Bronchial epithelial cell (primary cell): ENCODE results near the gene SLC4A5. TPM values are rescaled to one million over a fixed set of nuclear protein-coding genes. Genes with fewer than 3 reads are reported as not detected.

Experiments used
- DNase-seq: peaks from one replicate; pipeline ENCODE4 v3.0.0-alpha.2; 2010; ENCODE audit warnings: low read depth
- FAIRE-seq: peaks from 2 replicates; lab custom pipeline; 2011; peaks lifted over from hg19 to GRCh38; lab: Jason Lieb, UNC
- H3K27me3 ChIP-seq: 2 replicates; pipeline ENCODE4 v1.5.1; 2011; ENCODE audit warnings: low read length; ENCODE audit not compliant: control insufficient read depth, insufficient read depth
- H3K36me3 ChIP-seq: 2 replicates; pipeline ENCODE4 v1.5.1; 2011; ENCODE audit warnings: low read length; ENCODE audit not compliant: control insufficient read depth, insufficient read depth
- H3K4me3 ChIP-seq: 2 replicates; pipeline ENCODE4 v1.5.1; 2011; ENCODE audit warnings: mild to moderate bottlenecking, low read depth, low read length, control low read depth
- total RNA-seq: library from RNA; depleted of rRNA; stranded (reverse); fragments of >200 nt; gene quantifications from 2 replicates; pipeline ENCODE4 v1.2.1, GENCODE V29; 2014
- TF ChIP-seq, protein P1 (sequence below): IDR thresholded peaks from 2 replicates; pipeline ENCODE4 v1.5.1; 2011; ENCODE audit warnings: mild to moderate bottlenecking, moderate library complexity, low read length, control low read depth, inconsistent platforms; ENCODE audit not compliant: insufficient read depth, severe bottlenecking

The SLC4A5 gene
- total RNA-seq, 1 donor from 2014 or later = under 0.01 TPM

GRCh38 chr2:74177696-74178095, 165.5 kb downstream of the SLC4A5 start:
- FAIRE-seq (no peak), DNase-seq (no peak)
- TF ChIP-seq, protein P1, sequence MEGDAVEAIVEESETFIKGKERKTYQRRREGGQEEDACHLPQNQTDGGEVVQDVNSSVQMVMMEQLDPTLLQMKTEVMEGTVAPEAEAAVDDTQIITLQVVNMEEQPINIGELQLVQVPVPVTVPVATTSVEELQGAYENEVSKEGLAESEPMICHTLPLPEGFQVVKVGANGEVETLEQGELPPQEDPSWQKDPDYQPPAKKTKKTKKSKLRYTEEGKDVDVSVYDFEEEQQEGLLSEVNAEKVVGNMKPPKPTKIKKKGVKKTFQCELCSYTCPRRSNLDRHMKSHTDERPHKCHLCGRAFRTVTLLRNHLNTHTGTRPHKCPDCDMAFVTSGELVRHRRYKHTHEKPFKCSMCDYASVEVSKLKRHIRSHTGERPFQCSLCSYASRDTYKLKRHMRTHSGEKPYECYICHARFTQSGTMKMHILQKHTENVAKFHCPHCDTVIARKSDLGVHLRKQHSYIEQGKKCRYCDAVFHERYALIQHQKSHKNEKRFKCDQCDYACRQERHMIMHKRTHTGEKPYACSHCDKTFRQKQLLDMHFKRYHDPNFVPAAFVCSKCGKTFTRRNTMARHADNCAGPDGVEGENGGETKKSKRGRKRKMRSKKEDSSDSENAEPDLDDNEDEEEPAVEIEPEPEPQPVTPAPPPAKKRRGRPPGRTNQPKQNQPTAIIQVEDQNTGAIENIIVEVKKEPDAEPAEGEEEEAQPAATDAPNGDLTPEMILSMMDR = no peak
- Histone ChIP-seq H3K4me3 (peak overlapping the region; percentile 90), H3K36me3 (no peaks in the 10 kb centered on the region), H3K27me3 (no peaks in the 10 kb centered on the region)

- DNase-seq = no peak
- Histone ChIP-seq H3K36me3 (peaks cover 2% of the 10 kb centered on the region), H3K4me3 (no peak overlapping the region), H3K27me3 (no peaks in the 10 kb centered on the region)
- TF ChIP-seq, protein P1 = no peak
- no peak for FAIRE-seq
These were observed 168.3 kb downstream of the SLC4A5 start for GRCh38 chr2:74174909-74175308.

DNA sequence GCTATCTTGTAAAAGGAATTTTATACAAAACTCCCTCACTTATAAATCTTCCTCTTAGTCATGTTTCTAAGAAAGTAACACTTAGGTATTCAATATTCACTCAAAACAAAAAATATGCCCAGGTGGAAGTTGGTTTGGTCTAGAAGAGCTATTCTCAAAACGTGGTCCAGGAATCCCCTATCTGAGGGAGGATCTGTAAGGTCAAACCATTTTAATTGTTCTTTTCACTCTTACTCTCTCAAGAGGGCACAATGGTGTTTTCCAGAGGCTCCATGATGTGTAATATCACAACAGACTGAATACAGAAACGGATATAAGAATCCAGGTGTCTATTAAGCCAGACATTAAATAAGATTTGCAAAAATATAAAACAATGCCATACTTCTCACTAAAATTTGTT, 174.5 kb downstream of the SLC4A5 start:
- TF ChIP-seq, protein P1 = no peak
- Histone ChIP-seq H3K4me3 (no peak overlapping the region), H3K36me3 (peaks cover 10% of the 10 kb centered on the region), H3K27me3 (no peaks in the 10 kb centered on the region)
- DNase-seq (no peak), FAIRE-seq (no peak)

Other genes with a start within 250 kb of the SLC4A5 start
- gene BOLA3, start 195.5 kb downstream of the SLC4A5 start, total RNA-seq = 31.1 and 52.7 TPM in 2 replicates
- 71.1 and 80.1 TPM in 2 replicates for gene MOB1A, start 164.5 kb downstream of the SLC4A5 start, total RNA-seq
- 305 and 333 TPM in 2 replicates for gene MTHFD2, start 144.8 kb downstream of the SLC4A5 start, total RNA-seq
- 65.8 and 79.8 TPM in 2 replicates for gene DCTN1, start 36.9 kb upstream of the SLC4A5 start, total RNA-seq
- gene C2orf81, start 78.2 kb upstream of the SLC4A5 start, total RNA-seq = 0.26 TPM in 2 replicates
- gene WDR54, start 78.3 kb upstream of the SLC4A5 start, total RNA-seq = 26.9 and 31.6 TPM in 2 replicates
- gene RTKN, start 98.5 kb upstream of the SLC4A5 start, total RNA-seq = 22.1 and 24.1 TPM in 2 replicates
- 13.7 and 26.6 TPM in 2 replicates for gene INO80B, start 111.7 kb upstream of the SLC4A5 start, total RNA-seq
- gene WBP1, start 115.0 kb upstream of the SLC4A5 start, total RNA-seq = 31.1 and 50.3 TPM in 2 replicates
- 49.5 and 50.6 TPM in 2 replicates for gene MOGS, start 122.0 kb upstream of the SLC4A5 start, total RNA-seq
- 45.6 and 57.9 TPM in 2 replicates for gene MRPL53, start 129.3 kb upstream of the SLC4A5 start, total RNA-seq
- 12.1 and 12.8 TPM in 2 replicates for gene CCDC142, start 139.6 kb upstream of the SLC4A5 start, total RNA-seq
- 5.8 and 6.8 TPM in 2 replicates for gene TTC31, start 139.7 kb upstream of the SLC4A5 start, total RNA-seq
- 0.53 and 0.77 TPM in 2 replicates for gene LBX2, start 156.2 kb upstream of the SLC4A5 start, total RNA-seq
- 35.5 and 41.5 TPM in 2 replicates for gene PCGF1, start 164.3 kb upstream of the SLC4A5 start, total RNA-seq
- not detected in 2 replicates for gene TLX2, start 171.0 kb upstream of the SLC4A5 start, total RNA-seq
- gene DQX1, start 182.8 kb upstream of the SLC4A5 start, total RNA-seq = 1.6 and 5.6 TPM in 2 replicates
- gene AUP1, start 186.3 kb upstream of the SLC4A5 start, total RNA-seq = 176 and 198 TPM in 2 replicates
- gene HTRA2, start 186.5 kb upstream of the SLC4A5 start, total RNA-seq = 29.1 and 67.7 TPM in 2 replicates
- gene LOXL3, start 210.5 kb upstream of the SLC4A5 start, total RNA-seq = 0.13 and 0.53 TPM in 2 replicates
- 0.51 and 1.1 TPM in 2 replicates for gene DOK1, start 211.3 kb upstream of the SLC4A5 start, total RNA-seq